Endodermal cell (in vitro differentiated cells): ENCODE measurements around the gene NEUROD4. TPM values are rescaled to one million over a fixed set of nuclear protein-coding genes. Genes with fewer than 3 reads are reported as not detected.

ENCODE experiments used
- DNase-seq: peaks from one replicate; pipeline ENCODE4 v3.0.0-alpha.2; 2017
- H3K27ac ChIP-seq: 2 replicates; pipeline ENCODE4 v1.5.1; 2013; ENCODE audit warnings: mild to moderate bottlenecking, low read depth, low read length, moderate library complexity
- H3K27me3 ChIP-seq: 2 replicates; pipeline ENCODE4 v1.6.1; 2013; ENCODE audit warnings: mild to moderate bottlenecking, low read length, moderate library complexity; ENCODE audit not compliant: insufficient read depth, control insufficient read depth, poor library complexity, severe bottlenecking
- H3K36me3 ChIP-seq: 2 replicates; pipeline ENCODE4 v1.7.0; 2013; ENCODE audit warnings: mild to moderate bottlenecking, low read length, moderate library complexity; ENCODE audit not compliant: control insufficient read depth, insufficient read depth
- H3K4me1 ChIP-seq: one replicate; pipeline ENCODE4 v1.7.0; 2013; ENCODE audit warnings: low read length; ENCODE audit not compliant: control insufficient read depth, insufficient read depth
- H3K4me3 ChIP-seq: 2 replicates; pipeline ENCODE4 v1.5.1; 2013; ENCODE audit warnings: mild to moderate bottlenecking, low read length, moderate library complexity
- H3K9ac ChIP-seq: 2 replicates; pipeline ENCODE4 v1.6.1; 2013; ENCODE audit warnings: mild to moderate bottlenecking, low read length, moderate library complexity; ENCODE audit not compliant: poor library complexity, severe bottlenecking; ENCODE audit errors: extremely low read depth
- H3K9me3 ChIP-seq: 2 replicates; pipeline ENCODE4 v1.6.1; 2013; ENCODE audit warnings: mild to moderate bottlenecking, low read length, moderate library complexity; ENCODE audit not compliant: control insufficient read depth
- H3K27ac Mint-ChIP-seq: 2 replicates; pipeline ENCODE4 v1.8.0; 2020; ENCODE audit warnings: mixed read lengths
- H3K27me3 Mint-ChIP-seq: 2 replicates; pipeline ENCODE4 v1.8.0; 2021; ENCODE audit warnings: mild to moderate bottlenecking, mixed read lengths; ENCODE audit not compliant: insufficient read depth
- H3K36me3 Mint-ChIP-seq: 2 replicates; pipeline ENCODE4 v1.8.0; 2020; ENCODE audit warnings: low read depth, mixed read lengths
- H3K4me1 Mint-ChIP-seq: 2 replicates; pipeline ENCODE4 v1.8.0; 2020; ENCODE audit warnings: mixed read lengths
- H3K4me3 Mint-ChIP-seq: 2 replicates; pipeline ENCODE4 v1.8.0; 2020; ENCODE audit warnings: mild to moderate bottlenecking, moderate library complexity, mixed read lengths
- H3K9me3 Mint-ChIP-seq: 2 replicates; pipeline ENCODE4 v1.8.0; 2020; ENCODE audit warnings: mild to moderate bottlenecking, mixed read lengths
- WGBS, 2 experiments: methylation state at CpG; one replicate each; pipeline versions ENCODE4 v1.1.5 to v1.1.7; 2013; ENCODE audit warnings: missing lambda C conversion rate in 2 of 2, mixed read lengths in 1 of 2; ENCODE audit not compliant: insufficient coverage in 1 of 2, insufficient read length in 1 of 2; 5-methylcytosine and 5-hydroxymethylcytosine counted together
- total RNA-seq, 2 donors: library from RNA; stranded (reverse); fragmentation: NEBNext Ultra II Directional in 1 of 2; extraction: Animal tissue kit (Norgen Biotek cat#: 25700) in 1 of 2; gene quantifications; 2 replicates in 1 of 2; 3 replicates in 1 of 2; pipeline ENCODE4 v1.2.1, GENCODE V29; 2021
- TF ChIP-seq, protein P1 (sequence below): fragments of 200-600 bp; sonication (generic); conservative IDR thresholded peaks from 2 replicates; pipeline ENCODE4 v1.5.0; 2021; ENCODE audit warnings: antibody characterized with exemption, mild to moderate bottlenecking

NEUROD4 gene
- total RNA-seq, 2 donors from 2014 or later, result not detected

DNA sequence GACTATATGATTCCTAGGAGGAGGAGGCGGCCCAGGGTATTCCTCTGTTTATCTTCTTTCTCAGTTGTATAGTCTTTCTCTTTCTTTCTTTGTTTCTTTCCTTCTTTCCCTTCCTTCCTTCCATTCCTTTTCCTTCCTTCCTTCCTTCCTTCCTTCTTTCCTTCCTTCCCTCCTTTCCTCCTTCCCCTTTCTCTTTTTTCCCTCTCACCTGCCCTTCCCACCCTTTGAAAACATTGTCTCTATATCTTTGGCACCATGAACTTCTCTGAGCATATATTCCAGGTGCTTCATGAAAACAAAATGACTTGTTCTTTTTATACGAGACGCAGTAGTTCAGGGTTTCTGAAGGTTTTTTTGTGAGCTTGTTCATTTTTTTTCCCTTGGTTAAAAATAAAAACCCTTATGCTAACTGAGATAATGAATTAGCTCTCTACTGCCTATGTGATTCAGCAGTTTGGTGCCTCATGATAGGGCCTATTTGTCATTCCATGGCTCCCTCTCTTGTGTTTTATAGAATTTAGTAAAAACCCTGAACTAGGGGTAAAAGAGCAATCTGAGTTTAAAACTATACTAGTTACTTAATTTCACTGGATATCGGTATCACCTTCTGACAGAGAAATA is 32.1 kb upstream of the NEUROD4 start:
- Histone ChIP-seq H3K4me1 (no peaks in the 10 kb centered on the region), H3K9ac (no peak overlapping the region), H3K4me3 (no peak overlapping the region), H3K36me3 (no peaks in the 10 kb centered on the region), H3K27ac (no peak overlapping the region), H3K9me3 (no peaks in the 10 kb centered on the region), H3K27me3 (no peaks in the 10 kb centered on the region)
- Mint-ChIP-seq H3K4me1 (no peaks in the 10 kb centered on the region), H3K36me3 (no peaks in the 10 kb centered on the region), H3K9me3 (no peaks in the 10 kb centered on the region), H3K4me3 (no peak overlapping the region), H3K27ac (no peak overlapping the region), H3K27me3 (no peaks in the 10 kb centered on the region)
- WGBS, 2 experiments, result 84 to 97% methylated on average over 3 to 4 of the region's 4 CpGs
- no peak for DNase-seq
- TF ChIP-seq, protein P1, sequence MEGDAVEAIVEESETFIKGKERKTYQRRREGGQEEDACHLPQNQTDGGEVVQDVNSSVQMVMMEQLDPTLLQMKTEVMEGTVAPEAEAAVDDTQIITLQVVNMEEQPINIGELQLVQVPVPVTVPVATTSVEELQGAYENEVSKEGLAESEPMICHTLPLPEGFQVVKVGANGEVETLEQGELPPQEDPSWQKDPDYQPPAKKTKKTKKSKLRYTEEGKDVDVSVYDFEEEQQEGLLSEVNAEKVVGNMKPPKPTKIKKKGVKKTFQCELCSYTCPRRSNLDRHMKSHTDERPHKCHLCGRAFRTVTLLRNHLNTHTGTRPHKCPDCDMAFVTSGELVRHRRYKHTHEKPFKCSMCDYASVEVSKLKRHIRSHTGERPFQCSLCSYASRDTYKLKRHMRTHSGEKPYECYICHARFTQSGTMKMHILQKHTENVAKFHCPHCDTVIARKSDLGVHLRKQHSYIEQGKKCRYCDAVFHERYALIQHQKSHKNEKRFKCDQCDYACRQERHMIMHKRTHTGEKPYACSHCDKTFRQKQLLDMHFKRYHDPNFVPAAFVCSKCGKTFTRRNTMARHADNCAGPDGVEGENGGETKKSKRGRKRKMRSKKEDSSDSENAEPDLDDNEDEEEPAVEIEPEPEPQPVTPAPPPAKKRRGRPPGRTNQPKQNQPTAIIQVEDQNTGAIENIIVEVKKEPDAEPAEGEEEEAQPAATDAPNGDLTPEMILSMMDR, result no peak

DNA sequence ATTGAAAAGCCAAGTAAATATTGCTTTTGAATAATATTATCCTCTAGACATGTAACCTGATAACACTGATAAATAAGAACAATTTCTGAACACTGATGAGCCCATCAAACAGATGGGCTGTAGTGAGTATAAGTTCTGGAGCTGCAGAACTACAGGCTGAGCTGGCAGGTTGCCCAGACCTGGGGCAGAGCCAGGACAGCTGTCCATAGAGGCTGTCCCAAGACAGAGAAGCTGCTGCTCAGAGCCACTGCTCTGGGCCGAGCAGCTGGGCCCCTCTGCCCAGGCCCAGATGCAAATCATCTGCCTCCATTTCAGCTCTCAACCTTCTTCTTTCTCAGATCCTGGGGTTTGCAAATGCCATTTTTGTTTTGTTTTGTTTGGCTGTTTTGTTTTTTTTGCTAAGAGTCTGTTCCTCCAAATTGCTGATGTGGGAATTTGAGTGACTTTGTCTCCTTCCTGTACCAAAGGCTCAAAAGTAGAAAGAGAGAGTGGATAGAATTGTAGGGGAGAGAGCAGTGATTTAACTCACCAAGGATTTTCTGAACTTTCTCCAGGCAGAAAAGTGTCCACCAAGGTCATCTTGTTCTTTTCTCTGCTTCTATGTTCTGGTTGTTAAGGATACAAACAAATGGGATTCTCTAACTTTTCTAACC is 31.2 kb upstream of the NEUROD4 start:
- H3K4me1 ChIP-seq, result no peaks in the 10 kb centered on the region
- WGBS, 2 experiments, result 79 to 100% methylated on average over 1 of the region's 1 CpG
- H3K36me3 ChIP-seq, result no peaks in the 10 kb centered on the region
- Mint-ChIP-seq H3K4me1 (no peaks in the 10 kb centered on the region), H3K9me3 (no peaks in the 10 kb centered on the region), H3K36me3 (no peaks in the 10 kb centered on the region), H3K27me3 (no peaks in the 10 kb centered on the region), H3K4me3 (no peak overlapping the region), H3K27ac (no peak overlapping the region)
- TF ChIP-seq, protein P1, result no peak
- H3K4me3 ChIP-seq, result no peak overlapping the region
- no peak overlapping the region for H3K9ac ChIP-seq
- no peaks in the 10 kb centered on the region for H3K9me3 ChIP-seq
- no peak for DNase-seq
- no peak overlapping the region for H3K27ac ChIP-seq
- no peaks in the 10 kb centered on the region for H3K27me3 ChIP-seq

DNA sequence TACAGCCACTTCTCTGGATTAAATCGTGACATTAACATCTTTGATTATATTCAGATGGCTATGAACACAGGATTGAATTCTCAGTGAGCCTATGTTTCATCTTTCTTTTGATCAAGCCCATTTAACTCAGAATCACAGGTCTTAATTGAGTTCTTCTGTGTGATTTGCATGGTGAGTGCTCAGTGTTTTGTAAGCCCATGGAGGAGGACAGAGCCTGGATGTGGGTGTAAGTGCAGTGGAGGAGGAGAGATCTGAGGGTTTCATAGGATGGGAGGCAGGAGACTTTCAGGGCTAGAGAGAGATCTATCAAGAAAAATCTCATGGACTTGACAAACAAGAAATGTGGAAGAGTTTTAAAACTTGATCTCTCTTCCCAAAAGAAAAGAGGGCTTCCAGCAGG is 29.9 kb upstream of the NEUROD4 start:
- Histone ChIP-seq H3K27ac (no peak overlapping the region), H3K4me3 (no peak overlapping the region), H3K9ac (no peak overlapping the region), H3K36me3 (no peaks in the 10 kb centered on the region), H3K9me3 (no peaks in the 10 kb centered on the region), H3K27me3 (no peaks in the 10 kb centered on the region), H3K4me1 (no peaks in the 10 kb centered on the region)
- Mint-ChIP-seq H3K36me3 (no peaks in the 10 kb centered on the region), H3K27me3 (no peaks in the 10 kb centered on the region), H3K27ac (no peak overlapping the region), H3K4me1 (no peaks in the 10 kb centered on the region), H3K4me3 (no peak overlapping the region), H3K9me3 (no peaks in the 10 kb centered on the region)
- DNase-seq, result no peak
- TF ChIP-seq, protein P1, result no peak
- 86 to 90% methylated on average over 1 of the region's 1 CpG for WGBS, 2 experiments
